HepG2 (cell line): Measurements from ENCODE around the gene UGT1A3. TPM values are rescaled to one million over a fixed set of nuclear protein-coding genes. Genes with fewer than 3 reads are reported as not detected.
A peak's percentile ranks its signal among the peaks of the same experiment; 100 is the strongest.

ENCODE experiments used
- ADNP ChIP-seq: sonication (generic); formaldehyde crosslinking; IDR thresholded peaks from 2 replicates; pipeline ENCODE4 v1.4.0; 2020; ENCODE audit warnings: missing genetic modification reagents
- ARNTL ChIP-seq: sonication (generic); formaldehyde crosslinking; IDR thresholded peaks from 2 replicates; pipeline ENCODE4 v1.4.0; 2020; ENCODE audit warnings: mild to moderate bottlenecking, missing genetic modification reagents
- ATF1 ChIP-seq: IDR thresholded peaks from 2 replicates; pipeline ENCODE4 v1.6.1; 2016; ENCODE audit warnings: mild to moderate bottlenecking, control low read depth
- FLYWCH1 ChIP-seq: sonication (generic); formaldehyde crosslinking; IDR thresholded peaks from 2 replicates; pipeline ENCODE4 v1.8.1; 2023; ENCODE audit warnings: mild to moderate bottlenecking, missing genetic modification reagents
- GLI4 ChIP-seq: sonication (generic); formaldehyde crosslinking; IDR thresholded peaks from 2 replicates; pipeline ENCODE4 v1.5.1; 2020; ENCODE audit warnings: missing genetic modification reagents, mild to moderate bottlenecking, moderate library complexity, borderline replicate concordance
- KAT7 ChIP-seq: IDR thresholded peaks from 2 replicates; pipeline ENCODE4 v1.6.1; 2018; ENCODE audit warnings: borderline replicate concordance, missing compliant biosample characterization
- MBD4 ChIP-seq: IDR thresholded peaks from 2 replicates; pipeline ENCODE4 v1.6.1; 2012; ENCODE audit warnings: low read length, inconsistent platforms, borderline replicate concordance
- NBN ChIP-seq: fragments of 450-650 bp; conservative IDR thresholded peaks from 2 replicates; pipeline ENCODE4 v1.6.1; 2017
- PHF21A ChIP-seq: sonication (generic); formaldehyde crosslinking; IDR thresholded peaks from 2 replicates; pipeline ENCODE4 v1.5.0; 2020; ENCODE audit warnings: mild to moderate bottlenecking, missing genetic modification reagents
- SAP130 ChIP-seq: IDR thresholded peaks from 2 replicates; pipeline ENCODE4 v1.6.1; 2016; ENCODE audit warnings: low read depth
- THYN1 ChIP-seq: sonication (generic); formaldehyde crosslinking; IDR thresholded peaks from 2 replicates; pipeline ENCODE4 v1.8.1; 2023; ENCODE audit warnings: low read depth, mild to moderate bottlenecking, moderate library complexity, missing genetic modification reagents, borderline replicate concordance
- TSC22D2 ChIP-seq: sonication (generic); formaldehyde crosslinking; IDR thresholded peaks from 2 replicates; pipeline ENCODE4 v1.5.1; 2020; ENCODE audit warnings: missing genetic modification reagents, mild to moderate bottlenecking, borderline replicate concordance
- ZBTB33 ChIP-seq: sonication (generic); formaldehyde crosslinking; IDR thresholded peaks from 2 replicates; pipeline ENCODE4 v1.4.0; 2020; ENCODE audit warnings: missing genetic modification reagents
- ZBTB49 ChIP-seq: sonication (generic); formaldehyde crosslinking; IDR thresholded peaks from 2 replicates; pipeline ENCODE4 v1.4.0; 2020; ENCODE audit warnings: missing genetic modification reagents, borderline replicate concordance
- ZNF253 ChIP-seq: sonication (generic); formaldehyde crosslinking; IDR thresholded peaks from 2 replicates; pipeline ENCODE4 v1.8.0; 2022; ENCODE audit warnings: mild to moderate bottlenecking, missing genetic modification reagents, borderline replicate concordance
- ZNF280D ChIP-seq: sonication (generic); formaldehyde crosslinking; IDR thresholded peaks from 2 replicates; pipeline ENCODE4 v1.5.1; 2020; ENCODE audit warnings: mild to moderate bottlenecking, missing genetic modification reagents
- ZNF484 ChIP-seq: sonication (generic); formaldehyde crosslinking; IDR thresholded peaks from 2 replicates; pipeline ENCODE4 v1.5.1; 2020; ENCODE audit warnings: mild to moderate bottlenecking, low read depth, missing genetic modification reagents, borderline replicate concordance
- ZNF792 ChIP-seq: IDR thresholded peaks from 2 replicates; pipeline ENCODE4 v1.6.1; 2016
- ZSCAN21 ChIP-seq: sonication (generic); formaldehyde crosslinking; IDR thresholded peaks from 2 replicates; pipeline ENCODE4 v1.8.0; 2022; ENCODE audit warnings: mild to moderate bottlenecking, missing genetic modification reagents, moderate library complexity, borderline replicate concordance
- polyA plus RNA-seq, 8 experiments: library from polyadenylated mRNA; depleted of rRNA in 3 of 8; stranded (reverse) in 7 of 8; unstranded in 1 of 8; fragments of >200 nt; fragmentation: Illumina TruSeq in 4 of 8; extraction: Trizol in 4 of 8; gene quantifications; 2 replicates each; pipeline versions ENCODE4 v1.2.1 to v1.2.3, GENCODE V29; 2011 to 2016; ENCODE audit warnings: low read depth in 4 of 8, missing spikeins in 1 of 8, mixed read lengths in 1 of 8; ENCODE audit not compliant: insufficient read depth in 1 of 8
- total RNA-seq, 5 experiments: library from RNA; depleted of rRNA; stranded (reverse); fragments of >200 nt; fragmentation: Illumina TruSeq; extraction: Trizol; gene quantifications; 2 replicates each; pipeline ENCODE4 v1.2.3, GENCODE V29; 2016; ENCODE audit warnings: low read depth in 1 of 5
- TF ChIP-seq, protein P1 (sequence below): sonication (generic); formaldehyde crosslinking; IDR thresholded peaks from 2 replicates; pipeline ENCODE4 v1.4.0; 2020; ENCODE audit warnings: mild to moderate bottlenecking, missing genetic modification reagents

The UGT1A3 gene
- total and polyA plus RNA-seq, 2 of the 13 experiments (the other 11 are each of a cell fraction or from before 2014, with no cell fraction given), result not detected

GRCh38 chr2:233745073-233745755, 16.4 kb downstream of the UGT1A3 start (continued):
- TF ChIP-seq FLYWCH1 (CRISPR knock-in tag) (no peak), GLI4 (CRISPR knock-in tag) (no peak), THYN1 (no peak), SAP130 (CRISPR knock-in tag) (peak; percentile 87), KAT7 (CRISPR knock-in tag) (peak; percentile 41; the same call in 1 of the 2 replicates), ZNF253 (CRISPR knock-in tag) (no peak), ZBTB49 (CRISPR knock-in tag) (no peak), MBD4 (peak; percentile 93; the same call in 1 of the 2 replicates), ARNTL (CRISPR knock-in tag) (peak; percentile 95), ZBTB33 (CRISPR knock-in tag) (peak; percentile 68; the same call in 1 of the 2 replicates), NBN (no peak), ATF1 (peak; percentile 86), ZNF792 (CRISPR knock-in tag) (peak; percentile 77), ZSCAN21 (no peak), PHF21A (peak; percentile 94), TSC22D2 (peak; percentile 78; the same call in 1 of the 2 replicates), ZNF280D (CRISPR knock-in tag) (peak; percentile 91), ADNP (CRISPR knock-in tag) (no peak), ZNF484 (CRISPR knock-in tag) (no peak)
- TF ChIP-seq, protein P1, sequence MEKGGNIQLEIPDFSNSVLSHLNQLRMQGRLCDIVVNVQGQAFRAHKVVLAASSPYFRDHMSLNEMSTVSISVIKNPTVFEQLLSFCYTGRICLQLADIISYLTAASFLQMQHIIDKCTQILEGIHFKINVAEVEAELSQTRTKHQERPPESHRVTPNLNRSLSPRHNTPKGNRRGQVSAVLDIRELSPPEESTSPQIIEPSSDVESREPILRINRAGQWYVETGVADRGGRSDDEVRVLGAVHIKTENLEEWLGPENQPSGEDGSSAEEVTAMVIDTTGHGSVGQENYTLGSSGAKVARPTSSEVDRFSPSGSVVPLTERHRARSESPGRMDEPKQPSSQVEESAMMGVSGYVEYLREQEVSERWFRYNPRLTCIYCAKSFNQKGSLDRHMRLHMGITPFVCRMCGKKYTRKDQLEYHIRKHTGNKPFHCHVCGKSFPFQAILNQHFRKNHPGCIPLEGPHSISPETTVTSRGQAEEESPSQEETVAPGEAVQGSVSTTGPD (CRISPR knock-in tag), result no peak
